K562 (cell line): ENCODE measurements around the gene STUB1. TPM values are rescaled to one million over a fixed set of nuclear protein-coding genes. Genes with fewer than 3 reads are reported as not detected.

Experiments used
- CREBBP ChIP-seq: IDR thresholded peaks from one replicate; pipeline ENCODE4 v1.6.1; 2012; ENCODE audit warnings: low read depth, mild to moderate bottlenecking, control low read depth, inconsistent platforms, low read length
- CTBP1 ChIP-seq: fragments of 450-650 bp; IDR thresholded peaks from 2 replicates; pipeline ENCODE4 v1.6.1; 2016; ENCODE audit warnings: borderline replicate concordance
- DACH1 ChIP-seq: fragments of 450-650 bp; IDR thresholded peaks from 2 replicates; pipeline ENCODE4 v1.6.1; 2018; ENCODE audit not compliant: partially characterized antibody
- ELF4 ChIP-seq: fragments of 450-650 bp; formaldehyde crosslinking; IDR thresholded peaks from 2 replicates; pipeline ENCODE4 v1.4.0; 2022; ENCODE audit warnings: missing genetic modification characterization
- FOSL1 ChIP-seq: fragments of 200-800 bp; sonication (Bioruptor generic); conservative IDR thresholded peaks from 2 replicates; pipeline ENCODE4 v1.6.1; 2016; ENCODE audit warnings: missing genetic modification characterization, missing compliant biosample characterization
- MCM5 ChIP-seq: fragments of 450-650 bp; IDR thresholded peaks from 2 replicates; pipeline ENCODE4 v1.6.1; 2016; ENCODE audit warnings: low read depth
- MTF1 ChIP-seq: fragments of 250-450 bp; sonication (Bioruptor Pico); IDR thresholded peaks from 2 replicates; pipeline ENCODE4 v1.9.0; 2021; ENCODE audit warnings: moderate library complexity, mild to moderate bottlenecking, inconsistent platforms, borderline replicate concordance
- NCOR1 ChIP-seq: fragments of 450-650 bp; IDR thresholded peaks from 2 replicates; pipeline ENCODE4 v1.6.1; 2016; ENCODE audit warnings: mild to moderate bottlenecking, moderate library complexity
- RAD21 ChIP-seq, 2 experiments: fragments of 250-450 bp in 1 of 2; fragments of 450-650 bp in 1 of 2; sonication (Bioruptor Pico) in 1 of 2; formaldehyde crosslinking in 1 of 2; IDR thresholded peaks in 1 of 2; conservative IDR thresholded peaks in 1 of 2; 2 replicates each; pipeline versions ENCODE4 v1.4.0 to v1.8.0; 2020 to 2022; ENCODE audit warnings: mild to moderate bottlenecking in 2 of 2, moderate library complexity in 1 of 2
- SIRT6 ChIP-seq: IDR thresholded peaks from one replicate; pipeline ENCODE4 v1.6.1; 2012; ENCODE audit warnings: low read depth, mild to moderate bottlenecking, control low read depth, inconsistent platforms, low read length, moderate library complexity
- TBP ChIP-seq: optimal IDR thresholded peaks from 2 replicates; pipeline ENCODE3; 2011; ENCODE audit warnings: low read depth, low read length, improper control_type of control experiment
- ZC3H4 ChIP-seq: sonication (generic); formaldehyde crosslinking; IDR thresholded peaks from 2 replicates; pipeline ENCODE4 v1.9.0; 2021; ENCODE audit warnings: missing genetic modification reagents, borderline replicate concordance
- ZEB2 ChIP-seq: fragments of 450-650 bp; IDR thresholded peaks from 2 replicates; pipeline ENCODE4 v1.6.1; 2016
- ZFP1 ChIP-seq: fragments of 450-650 bp; formaldehyde crosslinking; IDR thresholded peaks from 2 replicates; pipeline ENCODE4 v1.4.0; 2020; ENCODE audit warnings: mild to moderate bottlenecking, mixed read lengths
- ZNF354B ChIP-seq: fragments of 250-450 bp; sonication (Bioruptor Pico); IDR thresholded peaks from 2 replicates; pipeline ENCODE4 v1.4.0; 2020
- ZNF41 ChIP-seq: fragments of 250-450 bp; sonication (Bioruptor Pico); conservative IDR thresholded peaks from 2 replicates; pipeline ENCODE4 v1.4.0; 2020; ENCODE audit warnings: mild to moderate bottlenecking
- ZNF584 ChIP-seq: fragments of 200-800 bp; sonication (Bioruptor generic); IDR thresholded peaks from 2 replicates; pipeline ENCODE4 v1.6.1; 2016; ENCODE audit warnings: low read depth, mild to moderate bottlenecking, missing genetic modification characterization, missing compliant biosample characterization
- ZNF79 ChIP-seq: fragments of 250-450 bp; sonication (Bioruptor Pico); IDR thresholded peaks from 2 replicates; pipeline ENCODE4 v1.4.0; 2020; ENCODE audit warnings: low read depth, mild to moderate bottlenecking, moderate library complexity
- ZSCAN29 ChIP-seq: fragments of 450-650 bp; IDR thresholded peaks from 2 replicates; pipeline ENCODE4 v1.6.1; 2017
- polyA plus RNA-seq, 8 experiments: library from polyadenylated mRNA; depleted of rRNA in 4 of 8; stranded (reverse) in 5 of 8; unstranded in 3 of 8; fragments of >200 nt; fragmentation: Nextera tagmentation in 2 of 8; fragmentation: Illumina TruSeq in 1 of 8; extraction: Ambion mirVana in 2 of 8; extraction: Trizol in 1 of 8; gene quantifications; 2 replicates each; pipeline versions ENCODE4 v1.2.1 to v1.2.3, GENCODE V29; 2011 to 2014; ENCODE audit warnings: inconsistent platforms in 1 of 8, missing spikeins in 1 of 8
- total RNA-seq, 7 experiments: library from RNA; depleted of rRNA in 6 of 7; stranded (reverse); fragments of >200 nt in 6 of 7; fragmentation: Illumina TruSeq in 2 of 7; extraction: Trizol in 2 of 7; gene quantifications; 2 replicates each; pipeline versions ENCODE4 v1.2.1 to v1.2.3, GENCODE V29; 2011 to 2021; ENCODE audit warnings: low replicate concordance in 1 of 7
- TF ChIP-seq, protein P1 (sequence below): IDR thresholded peaks from 3 replicates; pipeline ENCODE4 v1.6.1; 2011; ENCODE audit warnings: borderline replicate concordance, mild to moderate bottlenecking, moderate library complexity; ENCODE audit not compliant: insufficient read length; ENCODE audit errors: extremely low read depth
- TF ChIP-seq, protein P2 (sequence below), 2 experiments: fragments of 150-350 bp in 1 of 2; IDR thresholded peaks; 2 replicates each; pipeline ENCODE4 v1.6.1; 2012 to 2016; ENCODE audit warnings: low read depth in 2 of 2, low read length in 2 of 2, mild to moderate bottlenecking in 1 of 2, moderate library complexity in 1 of 2
- TF ChIP-seq, protein P3 (sequence below): fragments of 250-450 bp; sonication (Bioruptor Pico); IDR thresholded peaks from 2 replicates; pipeline ENCODE4 v1.5.0; 2021

Gene STUB1
- total and polyA plus RNA-seq, 9 of the 15 experiments (the other 6 are each of a cell fraction or from before 2014, with no cell fraction given): 10.6 to 251 (median 152) TPM

DNA sequence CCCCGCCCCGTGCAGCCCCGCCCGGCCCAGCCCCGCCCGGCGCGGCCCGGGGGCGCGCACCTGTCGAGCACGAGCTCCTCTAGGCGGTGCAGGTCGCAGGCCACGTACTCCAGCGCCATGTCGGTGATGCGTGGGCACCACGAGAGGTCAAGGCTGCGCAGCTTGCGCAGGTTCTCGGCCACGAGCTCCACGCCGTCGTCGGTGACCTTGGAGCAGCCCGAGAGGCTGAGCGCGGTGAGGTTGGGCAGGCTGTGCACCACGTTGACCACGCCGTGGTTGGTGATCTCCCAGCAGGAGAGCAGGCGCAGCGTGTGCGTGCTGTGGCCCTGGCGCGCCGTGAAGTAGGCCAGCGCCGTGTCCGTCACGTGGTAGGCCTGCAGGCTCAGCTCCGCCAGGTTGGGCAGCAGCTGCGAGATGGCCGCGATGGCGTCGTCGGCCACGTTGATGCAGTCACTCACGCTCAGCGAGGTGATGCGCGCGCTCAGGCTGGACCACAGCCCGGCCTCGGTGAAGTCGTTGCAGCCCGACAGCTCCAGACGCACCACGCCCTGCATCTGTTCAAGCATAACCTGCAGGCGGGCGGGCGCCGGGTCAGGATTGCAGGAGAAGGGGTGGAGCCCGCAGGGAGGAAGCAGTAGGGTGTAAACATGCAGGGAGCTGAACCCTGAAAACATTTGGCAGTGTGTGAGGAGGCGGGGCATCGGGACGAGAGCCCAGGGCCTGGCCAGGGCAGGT lies 15.3 kb downstream of the STUB1 start (continued):
- TF ChIP-seq CREBBP (no peak), ZNF354B (CRISPR knock-in tag) (no peak), NCOR1 (no peak), FOSL1 (tag) (no peak), ELF4 (CRISPR knock-in tag) (no peak), ZNF584 (CRISPR knock-in tag) (no peak), TBP (peak; percentile 17), ZC3H4 (CRISPR knock-in tag) (0 out of 2 replicates have a peak, but pooled peaks have one; percentile 59), MTF1 (CRISPR knock-in tag) (no peak), CTBP1 (peak; percentile 96), RAD21 (CRISPR knock-in tag; conservative IDR thresholded peaks at IDR 0.05 in 1 of 2, IDR thresholded peaks at IDR 0.05 in 1 of 2) (no peak), DACH1 (no peak), ZNF41 (CRISPR knock-in tag) (no peak), SIRT6 (no peak), MCM5 (no peak), ZFP1 (CRISPR knock-in tag) (no peak), ZSCAN29 (no peak), ZEB2 (no peak), ZNF79 (no peak)
- TF ChIP-seq, protein P1, sequence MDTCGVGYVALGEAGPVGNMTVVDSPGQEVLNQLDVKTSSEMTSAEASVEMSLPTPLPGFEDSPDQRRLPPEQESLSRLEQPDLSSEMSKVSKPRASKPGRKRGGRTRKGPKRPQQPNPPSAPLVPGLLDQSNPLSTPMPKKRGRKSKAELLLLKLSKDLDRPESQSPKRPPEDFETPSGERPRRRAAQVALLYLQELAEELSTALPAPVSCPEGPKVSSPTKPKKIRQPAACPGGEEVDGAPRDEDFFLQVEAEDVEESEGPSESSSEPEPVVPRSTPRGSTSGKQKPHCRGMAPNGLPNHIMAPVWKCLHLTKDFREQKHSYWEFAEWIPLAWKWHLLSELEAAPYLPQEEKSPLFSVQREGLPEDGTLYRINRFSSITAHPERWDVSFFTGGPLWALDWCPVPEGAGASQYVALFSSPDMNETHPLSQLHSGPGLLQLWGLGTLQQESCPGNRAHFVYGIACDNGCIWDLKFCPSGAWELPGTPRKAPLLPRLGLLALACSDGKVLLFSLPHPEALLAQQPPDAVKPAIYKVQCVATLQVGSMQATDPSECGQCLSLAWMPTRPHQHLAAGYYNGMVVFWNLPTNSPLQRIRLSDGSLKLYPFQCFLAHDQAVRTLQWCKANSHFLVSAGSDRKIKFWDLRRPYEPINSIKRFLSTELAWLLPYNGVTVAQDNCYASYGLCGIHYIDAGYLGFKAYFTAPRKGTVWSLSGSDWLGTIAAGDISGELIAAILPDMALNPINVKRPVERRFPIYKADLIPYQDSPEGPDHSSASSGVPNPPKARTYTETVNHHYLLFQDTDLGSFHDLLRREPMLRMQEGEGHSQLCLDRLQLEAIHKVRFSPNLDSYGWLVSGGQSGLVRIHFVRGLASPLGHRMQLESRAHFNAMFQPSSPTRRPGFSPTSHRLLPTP: no peak
- TF ChIP-seq, protein P2, sequence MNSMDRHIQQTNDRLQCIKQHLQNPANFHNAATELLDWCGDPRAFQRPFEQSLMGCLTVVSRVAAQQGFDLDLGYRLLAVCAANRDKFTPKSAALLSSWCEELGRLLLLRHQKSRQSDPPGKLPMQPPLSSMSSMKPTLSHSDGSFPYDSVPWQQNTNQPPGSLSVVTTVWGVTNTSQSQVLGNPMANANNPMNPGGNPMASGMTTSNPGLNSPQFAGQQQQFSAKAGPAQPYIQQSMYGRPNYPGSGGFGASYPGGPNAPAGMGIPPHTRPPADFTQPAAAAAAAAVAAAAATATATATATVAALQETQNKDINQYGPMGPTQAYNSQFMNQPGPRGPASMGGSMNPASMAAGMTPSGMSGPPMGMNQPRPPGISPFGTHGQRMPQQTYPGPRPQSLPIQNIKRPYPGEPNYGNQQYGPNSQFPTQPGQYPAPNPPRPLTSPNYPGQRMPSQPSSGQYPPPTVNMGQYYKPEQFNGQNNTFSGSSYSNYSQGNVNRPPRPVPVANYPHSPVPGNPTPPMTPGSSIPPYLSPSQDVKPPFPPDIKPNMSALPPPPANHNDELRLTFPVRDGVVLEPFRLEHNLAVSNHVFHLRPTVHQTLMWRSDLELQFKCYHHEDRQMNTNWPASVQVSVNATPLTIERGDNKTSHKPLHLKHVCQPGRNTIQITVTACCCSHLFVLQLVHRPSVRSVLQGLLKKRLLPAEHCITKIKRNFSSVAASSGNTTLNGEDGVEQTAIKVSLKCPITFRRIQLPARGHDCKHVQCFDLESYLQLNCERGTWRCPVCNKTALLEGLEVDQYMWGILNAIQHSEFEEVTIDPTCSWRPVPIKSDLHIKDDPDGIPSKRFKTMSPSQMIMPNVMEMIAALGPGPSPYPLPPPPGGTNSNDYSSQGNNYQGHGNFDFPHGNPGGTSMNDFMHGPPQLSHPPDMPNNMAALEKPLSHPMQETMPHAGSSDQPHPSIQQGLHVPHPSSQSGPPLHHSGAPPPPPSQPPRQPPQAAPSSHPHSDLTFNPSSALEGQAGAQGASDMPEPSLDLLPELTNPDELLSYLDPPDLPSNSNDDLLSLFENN (IDR thresholded peaks at IDR 0.05; ENCODE audit: low read depth in 2 of 2, low read length in 2 of 2): no peak
- TF ChIP-seq, protein P3, sequence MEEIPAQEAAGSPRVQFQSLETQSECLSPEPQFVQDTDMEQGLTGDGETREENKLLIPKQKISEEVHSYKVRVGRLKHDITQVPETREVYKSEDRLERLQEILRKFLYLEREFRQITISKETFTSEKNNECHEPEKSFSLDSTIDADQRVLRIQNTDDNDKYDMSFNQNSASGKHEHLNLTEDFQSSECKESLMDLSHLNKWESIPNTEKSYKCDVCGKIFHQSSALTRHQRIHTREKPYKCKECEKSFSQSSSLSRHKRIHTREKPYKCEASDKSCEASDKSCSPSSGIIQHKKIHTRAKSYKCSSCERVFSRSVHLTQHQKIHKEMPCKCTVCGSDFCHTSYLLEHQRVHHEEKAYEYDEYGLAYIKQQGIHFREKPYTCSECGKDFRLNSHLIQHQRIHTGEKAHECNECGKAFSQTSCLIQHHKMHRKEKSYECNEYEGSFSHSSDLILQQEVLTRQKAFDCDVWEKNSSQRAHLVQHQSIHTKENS (CRISPR knock-in tag): no peak
